ENCODE measurements around the gene DEFB118.
"Not testable (repeated sequence)": the region's sequence is repeated elsewhere in the genome, so short reads cannot be mapped to it uniquely, and the experiment has no call there.

Gene DEFB118

GRCh38 chr20:31368301-31368700, at the start of gene DEFB118:
Gene DEFB118, plus strand, starts transcription at chr20:31368601. Its CDS starts 50 bp downstream, at chr20:31368651.
- DNase-seq (ENCODE audit: low spot score), result no peak

GRCh38 chr20:31322504-31322903, 45.9 kb upstream of the DEFB118 start:
- DNase-seq (ENCODE audit: low spot score), result no peak

GRCh38 chr20:31330893-31331292, 37.5 kb upstream of the DEFB118 start:
- no peak for DNase-seq (ENCODE audit: low spot score)

GRCh38 chr20:31341470-31341869, 26.9 kb upstream of the DEFB118 start:
- DNase-seq (ENCODE audit: low spot score), result no peak

GRCh38 chr20:31355981-31356380, 12.4 kb upstream of the DEFB118 start:
- DNase-seq (ENCODE audit: low spot score), result no peak

- DNase-seq (ENCODE audit: low spot score), result no peak
Measured at GRCh38 chr20:31363295-31363694, 5.1 kb upstream of the DEFB118 start.

GRCh38 chr20:31364272-31364671, 4.1 kb upstream of the DEFB118 start:
- not testable (repeated sequence) for DNase-seq (ENCODE audit: low spot score)

GRCh38 chr20:31374346-31374745, 5.9 kb downstream of the DEFB118 start:
- DNase-seq (ENCODE audit: low spot score), result no peak

- no peak for DNase-seq (ENCODE audit: low spot score)
Measured at GRCh38 chr20:31390490-31390889, 22.1 kb downstream of the DEFB118 start, which contains the start of gene DEFB119. Gene DEFB119, minus strand, starts transcription at chr20:31390590. Its CDS starts 107 bp downstream, at chr20:31390483.

GRCh38 chr20:31392836-31393235, 24.4 kb downstream of the DEFB118 start:
- no peak for DNase-seq (ENCODE audit: low spot score)

- no peak for DNase-seq (ENCODE audit: low spot score)
Measured at GRCh38 chr20:31394900-31395299, 26.5 kb downstream of the DEFB118 start.

- no peak for DNase-seq (ENCODE audit: low spot score)
Measured at GRCh38 chr20:31403886-31404285, 35.5 kb downstream of the DEFB118 start.

- no peak for DNase-seq (ENCODE audit: low spot score)
Measured at GRCh38 chr20:31406115-31406514, 37.7 kb downstream of the DEFB118 start, which contains the start of gene DEFB121. Gene DEFB121, minus strand, starts transcription at chr20:31406215. Its CDS starts 63 bp downstream, at chr20:31406152.

GRCh38 chr20:31410011-31410410, 41.6 kb downstream of the DEFB118 start:
- DNase-seq (ENCODE audit: low spot score), result no peak

GRCh38 chr20:31414381-31414780, 46.0 kb downstream of the DEFB118 start:
- DNase-seq (ENCODE audit: low spot score), result no peak

- no peak for DNase-seq (ENCODE audit: low spot score)
Measured at GRCh38 chr20:31415653-31416052, 47.3 kb downstream of the DEFB118 start.

- DNase-seq (ENCODE audit: low spot score), result no peak
Measured at GRCh38 chr20:31418307-31418706, 49.9 kb downstream of the DEFB118 start.

All from COLO829 (cell line).